ENCODE results near the gene GJB1. TPM values are rescaled to one million over a fixed set of nuclear protein-coding genes. Genes with fewer than 3 reads are reported as not detected.

GJB1 gene
- total and polyA plus RNA-seq, 2 experiments from 2014 or later, result 95.4 to 98.2 TPM

DNA sequence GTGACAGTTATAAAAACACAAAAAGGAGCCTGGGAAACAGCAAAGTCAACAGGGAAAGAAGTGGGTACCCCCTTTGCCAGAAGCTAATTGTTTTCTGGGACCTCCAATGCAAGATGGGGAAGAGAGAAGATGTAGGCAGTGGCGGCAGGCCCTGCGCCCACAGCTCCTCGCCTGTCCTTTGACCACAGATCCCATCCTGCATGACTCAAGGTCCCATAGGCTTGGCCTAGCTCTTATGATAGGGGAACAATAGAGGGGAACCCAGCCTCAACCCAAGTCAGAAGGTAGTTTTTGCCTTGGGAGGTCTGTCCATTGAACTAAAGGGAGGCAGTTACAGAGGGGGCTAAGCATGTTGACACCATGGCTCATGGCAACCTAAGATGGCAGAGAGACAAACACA, 16.8 kb downstream of the GJB1 start:
- H3K36me3 ChIP-seq (replicated peaks; ENCODE audit: insufficient read depth, low read depth), result no peaks in the 10 kb centered on the region
- H3K9me3 ChIP-seq (ENCODE audit: low read depth), result no peaks in the 10 kb centered on the region
- H3K27me3 ChIP-seq, result no peaks in the 10 kb centered on the region
- H3K79me2 ChIP-seq, result no peaks in the 10 kb centered on the region
- H3K4me2 ChIP-seq, result no peak overlapping the region
- no peak overlapping the region for H3K27ac ChIP-seq
- DNase-seq (ENCODE audit: low spot score), result no peak
- H4K20me1 ChIP-seq (ENCODE audit: insufficient read depth, poor library complexity, severe bottlenecking), result no peaks in the 10 kb centered on the region
- H3K4me1 ChIP-seq (ENCODE audit: insufficient read depth), result no peaks in the 10 kb centered on the region
- no peak overlapping the region for H3K4me3 ChIP-seq
- no peak for TF ChIP-seq EZH2 (IDR thresholded peaks at IDR 0.05; ENCODE audit: borderline replicate concordance)
- TF ChIP-seq, protein P1, sequence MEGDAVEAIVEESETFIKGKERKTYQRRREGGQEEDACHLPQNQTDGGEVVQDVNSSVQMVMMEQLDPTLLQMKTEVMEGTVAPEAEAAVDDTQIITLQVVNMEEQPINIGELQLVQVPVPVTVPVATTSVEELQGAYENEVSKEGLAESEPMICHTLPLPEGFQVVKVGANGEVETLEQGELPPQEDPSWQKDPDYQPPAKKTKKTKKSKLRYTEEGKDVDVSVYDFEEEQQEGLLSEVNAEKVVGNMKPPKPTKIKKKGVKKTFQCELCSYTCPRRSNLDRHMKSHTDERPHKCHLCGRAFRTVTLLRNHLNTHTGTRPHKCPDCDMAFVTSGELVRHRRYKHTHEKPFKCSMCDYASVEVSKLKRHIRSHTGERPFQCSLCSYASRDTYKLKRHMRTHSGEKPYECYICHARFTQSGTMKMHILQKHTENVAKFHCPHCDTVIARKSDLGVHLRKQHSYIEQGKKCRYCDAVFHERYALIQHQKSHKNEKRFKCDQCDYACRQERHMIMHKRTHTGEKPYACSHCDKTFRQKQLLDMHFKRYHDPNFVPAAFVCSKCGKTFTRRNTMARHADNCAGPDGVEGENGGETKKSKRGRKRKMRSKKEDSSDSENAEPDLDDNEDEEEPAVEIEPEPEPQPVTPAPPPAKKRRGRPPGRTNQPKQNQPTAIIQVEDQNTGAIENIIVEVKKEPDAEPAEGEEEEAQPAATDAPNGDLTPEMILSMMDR (IDR thresholded peaks at IDR 0.05; ENCODE audit: poor library complexity), result no peak
- TF ChIP-seq EZH2phosphoT487 (IDR thresholded peaks at IDR 0.05; ENCODE audit: low read depth, severe bottlenecking, unreplicated experiment), result no peak
- no peaks in the 10 kb centered on the region for H3K9me2 ChIP-seq (replicated peaks; ENCODE audit: insufficient read depth)
- WGBS (ENCODE audit: low lambda C conversion rate, missing lambda C conversion rate), result 83% methylated on average over 3 of the region's 3 CpGs
- H2AFZ ChIP-seq, result no peak overlapping the region

DNA sequence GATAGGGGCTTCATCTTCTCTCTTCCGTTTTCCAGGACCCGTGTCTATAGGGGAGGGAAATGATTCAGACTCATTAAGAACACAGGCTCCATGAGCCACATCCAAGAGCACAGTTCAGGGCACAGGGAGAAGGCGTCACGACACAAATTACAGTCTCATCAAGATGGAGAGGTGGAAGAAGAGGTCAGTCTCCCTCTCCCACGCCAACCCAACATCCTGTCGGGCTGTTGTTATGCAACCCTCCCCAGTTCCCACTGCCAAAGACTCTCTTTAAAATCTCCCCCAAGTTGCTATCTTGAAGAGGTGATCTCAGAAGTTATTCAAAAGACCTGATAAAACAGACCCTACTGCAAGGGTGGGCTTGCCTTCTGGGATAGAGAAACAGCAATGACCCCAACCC, 18.3 kb downstream of the GJB1 start:
- Histone ChIP-seq H3K27me3 (no peaks in the 10 kb centered on the region), H3K27ac (no peak overlapping the region), H3K4me3 (no peak overlapping the region), H4K20me1 (ENCODE audit: insufficient read depth, poor library complexity, severe bottlenecking) (no peaks in the 10 kb centered on the region), H2AFZ (no peak overlapping the region), H3K79me2 (no peaks in the 10 kb centered on the region), H3K4me2 (no peak overlapping the region), H3K9me3 (ENCODE audit: low read depth) (no peaks in the 10 kb centered on the region), H3K4me1 (ENCODE audit: insufficient read depth) (no peaks in the 10 kb centered on the region), H3K36me3 (replicated peaks; ENCODE audit: insufficient read depth, low read depth) (no peaks in the 10 kb centered on the region), H3K9me2 (replicated peaks; ENCODE audit: insufficient read depth) (no peaks in the 10 kb centered on the region)
- TF ChIP-seq EZH2phosphoT487 (IDR thresholded peaks at IDR 0.05; ENCODE audit: low read depth, severe bottlenecking, unreplicated experiment) (no peak), EZH2 (IDR thresholded peaks at IDR 0.05; ENCODE audit: borderline replicate concordance) (no peak)
- TF ChIP-seq, protein P1 (IDR thresholded peaks at IDR 0.05; ENCODE audit: poor library complexity), result no peak
- WGBS (ENCODE audit: low lambda C conversion rate, missing lambda C conversion rate), result 83% methylated on average over 6 of the region's 6 CpGs
- DNase-seq (ENCODE audit: low spot score), result no peak

DNA sequence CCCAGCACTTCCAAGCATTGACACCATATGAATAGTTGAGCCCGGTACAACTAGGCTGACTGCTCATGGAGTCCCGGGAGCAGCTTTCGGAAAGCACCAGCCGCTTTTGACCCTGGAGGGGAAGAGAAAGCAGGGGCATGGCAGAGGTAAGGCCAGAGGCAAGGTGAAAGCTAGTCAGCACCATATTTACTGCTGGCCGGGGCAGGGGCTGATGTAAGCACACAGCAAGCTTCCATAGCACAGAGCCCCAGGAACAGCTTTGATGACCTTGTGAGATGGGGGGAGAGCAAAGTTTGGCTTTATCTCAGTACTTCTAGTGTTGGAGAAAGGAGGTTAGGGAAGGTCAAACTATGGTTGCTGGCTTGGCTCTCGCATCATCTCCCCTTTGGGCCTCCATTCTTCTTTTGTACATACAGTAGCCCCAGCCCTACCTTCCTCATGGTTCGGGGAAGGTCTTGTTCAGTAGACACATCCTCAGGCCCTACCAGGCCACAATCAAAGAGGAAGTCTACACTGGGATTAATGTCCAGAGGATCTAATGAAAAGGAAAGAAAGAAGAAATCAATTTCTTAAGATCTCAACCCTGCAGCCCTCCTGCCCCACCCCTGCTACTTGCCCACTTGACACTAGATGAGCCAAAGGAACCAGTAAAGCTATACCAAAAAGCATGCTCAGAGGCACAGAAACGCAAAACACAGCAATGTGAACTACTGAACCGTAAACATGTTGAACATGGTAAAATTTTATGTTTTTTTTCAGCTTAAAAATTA, 21.5 kb downstream of the GJB1 start:
- 88% methylated on average over 9 of the region's 9 CpGs for WGBS (ENCODE audit: low lambda C conversion rate, missing lambda C conversion rate)
- Histone ChIP-seq H3K4me3 (no peak overlapping the region), H3K36me3 (replicated peaks; ENCODE audit: insufficient read depth, low read depth) (no peaks in the 10 kb centered on the region), H3K4me1 (ENCODE audit: insufficient read depth) (no peaks in the 10 kb centered on the region), H3K79me2 (no peaks in the 10 kb centered on the region), H2AFZ (no peak overlapping the region), H3K27me3 (no peaks in the 10 kb centered on the region), H3K9me2 (replicated peaks; ENCODE audit: insufficient read depth) (no peaks in the 10 kb centered on the region), H3K4me2 (no peak overlapping the region), H3K27ac (no peak overlapping the region), H3K9me3 (ENCODE audit: low read depth) (no peaks in the 10 kb centered on the region), H4K20me1 (ENCODE audit: insufficient read depth, poor library complexity, severe bottlenecking) (no peaks in the 10 kb centered on the region)
- TF ChIP-seq, protein P1 (IDR thresholded peaks at IDR 0.05; ENCODE audit: poor library complexity), result no peak
- TF ChIP-seq EZH2phosphoT487 (IDR thresholded peaks at IDR 0.05; ENCODE audit: low read depth, severe bottlenecking, unreplicated experiment) (no peak), EZH2 (IDR thresholded peaks at IDR 0.05; ENCODE audit: borderline replicate concordance) (no peak)
- no peak for DNase-seq (ENCODE audit: low spot score)

Measured in hepatocyte (in vitro differentiated cells).